GM18870 (cell line): ENCODE data around the gene FDXR.
A peak's percentile ranks its signal among the peaks of the same experiment; 100 is the strongest.
"Not testable (repeated sequence)": the region's sequence is repeated elsewhere in the genome, so short reads cannot be mapped to it uniquely, and the experiment has no call there.

Experiments used
- ATAC-seq: cut with Tn5 transposase; IDR thresholded peaks from one replicate; pipeline ENCODE4 v1.9.1; 2021; ENCODE audit warnings: moderate library complexity; ENCODE audit not compliant: unreplicated experiment

The FDXR gene

DNA sequence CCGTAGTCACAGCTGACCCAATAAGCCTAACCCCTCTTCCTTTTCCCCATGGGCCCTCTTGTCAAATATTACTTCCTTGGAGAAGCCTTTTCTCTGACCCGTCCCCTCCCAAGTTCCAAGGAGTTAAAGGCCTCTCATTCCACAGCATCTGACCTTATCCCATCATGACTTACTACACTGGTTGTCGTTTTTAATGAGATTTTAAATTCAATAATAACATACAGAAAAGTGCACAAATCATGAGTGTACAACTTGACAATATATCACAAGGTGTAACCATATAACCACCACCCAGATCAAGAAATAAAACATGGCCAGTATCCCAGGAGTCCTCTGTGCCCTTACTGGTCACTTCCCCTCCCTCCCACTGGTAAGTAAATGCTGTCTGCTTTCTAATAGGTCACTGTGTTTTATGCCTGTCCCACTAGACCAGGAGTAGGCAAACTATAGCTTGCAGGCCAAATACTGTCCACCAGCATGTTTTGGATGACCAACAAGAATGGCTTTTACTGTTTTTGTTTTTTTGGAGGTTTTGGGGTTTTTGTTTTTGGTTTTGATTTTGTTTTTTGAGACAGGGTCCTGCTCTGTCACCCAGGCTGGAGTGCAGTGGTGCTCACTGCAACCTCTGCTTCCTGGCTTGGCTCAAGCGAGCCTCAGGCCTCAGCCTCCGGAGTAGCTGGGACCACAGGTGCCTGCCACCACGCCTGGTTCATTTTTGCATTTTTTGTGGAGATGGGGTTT, 1.2 kb upstream of the FDXR start:
- ATAC-seq, result no peak

- peak; percentile 92 for ATAC-seq
Observed at GRCh38 chr17:74873037-74873873, 461 bp upstream of the FDXR start.

GRCh38 chr17:74871356-74872076, 1.3 kb downstream of the FDXR start:
- no peak for ATAC-seq

DNA sequence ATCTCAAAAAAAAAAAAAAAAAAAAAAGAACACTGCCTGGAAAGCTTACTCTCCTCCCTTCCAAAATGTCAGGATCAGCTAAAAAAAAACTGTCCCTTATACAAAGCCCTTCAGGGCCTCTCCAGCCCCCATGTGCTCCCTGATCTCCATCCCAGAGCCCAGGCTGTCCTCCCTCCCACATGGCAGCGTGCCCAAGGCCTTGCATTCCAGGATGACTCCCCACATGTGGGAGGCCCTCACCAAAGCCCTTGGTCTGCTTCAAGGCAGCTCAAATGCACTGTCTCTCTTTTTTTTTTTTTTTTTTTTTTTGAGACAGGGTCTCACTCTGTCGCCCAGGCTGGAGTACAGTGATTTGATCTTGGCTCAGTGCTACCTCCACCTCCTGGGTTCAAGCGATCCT, 2.3 kb downstream of the FDXR start:
- ATAC-seq, result no peak

GRCh38 chr17:74870028-74870427, 2.8 kb downstream of the FDXR start:
- not testable (repeated sequence) for ATAC-seq

DNA sequence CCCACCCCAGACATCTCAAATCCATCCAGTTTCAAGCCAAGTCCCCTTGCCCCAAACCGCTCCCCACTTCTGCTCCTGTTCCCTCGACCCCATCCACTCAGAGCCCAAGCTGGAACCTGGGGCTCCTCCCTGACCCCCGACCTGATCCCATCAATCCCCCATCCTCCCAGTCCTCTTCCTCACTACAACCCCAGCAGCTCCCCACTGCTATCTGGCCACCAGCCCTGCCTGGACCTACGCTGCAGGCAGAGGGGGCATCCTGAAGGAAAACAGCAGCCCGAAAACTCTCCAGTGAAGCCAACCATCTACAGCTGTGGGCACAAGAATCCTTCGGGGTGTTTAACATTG, 3.9 kb downstream of the FDXR start:
- ATAC-seq, result no peak

GRCh38 chr17:74868251-74868907, 4.4 kb downstream of the FDXR start:
- no peak for ATAC-seq

- ATAC-seq, result no peak
Observed at GRCh38 chr17:74866198-74866835, 6.5 kb downstream of the FDXR start.

- no peak for ATAC-seq
Observed at GRCh38 chr17:74865504-74866197, 7.1 kb downstream of the FDXR start.

DNA sequence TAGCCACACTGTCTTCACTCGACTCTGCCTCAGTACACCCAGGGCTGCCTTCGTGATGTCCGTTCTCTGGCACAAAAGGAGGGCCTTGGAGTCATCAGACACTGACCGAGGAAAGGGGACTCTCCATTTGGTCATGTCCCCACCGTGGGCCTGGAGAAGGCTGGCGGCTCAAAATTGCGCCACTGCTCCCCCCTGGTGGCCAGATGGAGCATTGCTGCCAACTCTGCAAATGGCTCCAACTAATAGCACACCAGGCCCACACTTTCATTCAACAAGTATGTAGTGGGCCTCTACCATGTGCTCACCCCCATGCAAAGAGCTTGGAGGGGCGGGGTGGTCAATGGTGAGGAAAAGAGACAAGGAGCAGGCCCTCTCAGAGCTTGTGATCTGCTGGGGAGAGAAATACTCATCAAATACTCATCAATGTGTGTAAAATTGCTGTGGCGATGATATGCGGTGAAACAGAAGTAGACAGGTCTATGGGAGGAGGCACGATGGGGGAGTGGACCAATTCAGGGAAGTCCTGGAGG, 7.9 kb downstream of the FDXR start:
- ATAC-seq, result no peak

GRCh38 chr17:74864297-74864865, 8.4 kb downstream of the FDXR start:
- ATAC-seq, result no peak

DNA sequence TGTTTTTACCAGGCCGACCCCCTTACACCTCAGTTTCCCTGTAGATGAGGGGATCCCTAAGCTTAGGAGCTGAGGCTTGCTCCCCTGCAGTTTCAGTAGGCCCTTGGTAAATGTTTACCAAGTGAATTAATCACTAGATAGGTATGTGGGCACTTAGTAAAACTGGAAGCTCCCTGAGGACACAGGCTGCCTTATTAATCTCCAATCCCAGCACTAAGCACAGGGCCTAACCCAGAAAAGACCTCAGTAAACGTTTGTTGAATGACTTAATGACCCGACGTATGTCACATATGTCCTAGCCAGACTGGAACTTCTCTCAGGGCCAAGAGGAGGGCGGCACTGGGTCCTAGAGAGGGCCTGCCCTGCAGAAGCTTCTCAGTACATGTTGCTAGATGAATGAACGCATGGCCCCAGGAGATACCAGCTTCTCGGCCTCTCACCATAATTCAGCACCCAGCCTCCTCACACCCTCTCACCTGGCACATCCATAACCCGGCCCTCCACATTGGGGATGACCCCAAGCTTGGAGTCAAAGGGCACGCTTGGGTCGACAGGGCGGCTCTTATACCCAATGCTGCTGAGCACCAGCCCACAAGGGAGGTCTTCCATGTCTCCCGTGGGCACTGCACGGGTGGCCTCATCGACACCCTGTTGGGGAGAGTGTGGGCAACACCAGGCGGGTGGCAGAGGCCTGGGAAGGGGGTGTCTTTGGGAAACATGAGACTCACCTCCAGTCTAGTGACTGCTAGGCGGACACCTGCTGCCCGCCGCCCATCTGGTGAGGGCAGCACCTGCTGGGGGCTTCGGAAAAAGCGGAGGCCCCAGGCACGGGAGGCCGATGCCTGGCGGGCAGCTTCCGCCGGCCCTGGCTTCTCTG, 9.1 kb downstream of the FDXR start:
- no peak for ATAC-seq

- ATAC-seq, result no peak
Observed at GRCh38 chr17:74862919-74863318, 9.9 kb downstream of the FDXR start.

DNA sequence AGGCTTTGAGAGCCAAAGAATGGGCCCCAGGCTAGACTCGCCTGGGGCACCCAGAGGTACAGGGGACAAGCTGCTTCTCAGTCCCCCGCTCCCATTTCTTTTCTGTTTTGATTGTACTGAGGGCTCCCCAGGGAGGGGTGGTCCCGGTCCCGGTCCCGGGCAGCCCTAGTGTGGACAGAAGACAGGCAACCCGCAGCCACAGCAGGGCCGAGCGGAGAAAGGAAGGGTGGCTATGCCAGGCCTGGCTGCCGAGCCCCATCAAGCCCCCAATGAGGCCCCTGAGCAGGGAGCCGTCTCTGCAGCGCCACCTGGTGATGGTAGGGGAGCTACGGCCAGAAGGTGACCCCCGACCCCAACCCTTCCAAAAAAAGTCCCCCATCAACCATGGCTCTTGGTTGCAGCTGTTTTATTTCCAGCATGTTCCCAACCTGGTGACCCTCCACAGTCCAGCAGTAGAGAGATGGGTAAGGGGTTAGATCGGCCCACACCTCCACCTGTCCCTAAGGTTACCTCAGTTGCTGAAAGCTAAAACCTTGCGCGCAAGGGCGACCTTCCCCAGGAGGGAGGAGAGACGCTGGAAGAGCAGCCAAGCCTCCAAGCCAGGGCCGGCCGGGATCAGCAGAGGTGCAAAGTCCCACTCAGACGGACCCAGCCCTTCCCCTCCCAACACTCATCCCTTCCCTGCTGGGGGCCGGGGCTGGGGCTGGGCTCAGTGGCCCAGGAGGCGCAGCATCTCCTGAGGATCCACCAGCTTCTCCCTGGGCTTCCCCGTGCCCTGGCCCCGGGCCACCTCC, 10.5 kb downstream of the FDXR start:
- no peak for ATAC-seq

- no peak for ATAC-seq
Observed at GRCh38 chr17:74861662-74862107, 11.1 kb downstream of the FDXR start.

DNA sequence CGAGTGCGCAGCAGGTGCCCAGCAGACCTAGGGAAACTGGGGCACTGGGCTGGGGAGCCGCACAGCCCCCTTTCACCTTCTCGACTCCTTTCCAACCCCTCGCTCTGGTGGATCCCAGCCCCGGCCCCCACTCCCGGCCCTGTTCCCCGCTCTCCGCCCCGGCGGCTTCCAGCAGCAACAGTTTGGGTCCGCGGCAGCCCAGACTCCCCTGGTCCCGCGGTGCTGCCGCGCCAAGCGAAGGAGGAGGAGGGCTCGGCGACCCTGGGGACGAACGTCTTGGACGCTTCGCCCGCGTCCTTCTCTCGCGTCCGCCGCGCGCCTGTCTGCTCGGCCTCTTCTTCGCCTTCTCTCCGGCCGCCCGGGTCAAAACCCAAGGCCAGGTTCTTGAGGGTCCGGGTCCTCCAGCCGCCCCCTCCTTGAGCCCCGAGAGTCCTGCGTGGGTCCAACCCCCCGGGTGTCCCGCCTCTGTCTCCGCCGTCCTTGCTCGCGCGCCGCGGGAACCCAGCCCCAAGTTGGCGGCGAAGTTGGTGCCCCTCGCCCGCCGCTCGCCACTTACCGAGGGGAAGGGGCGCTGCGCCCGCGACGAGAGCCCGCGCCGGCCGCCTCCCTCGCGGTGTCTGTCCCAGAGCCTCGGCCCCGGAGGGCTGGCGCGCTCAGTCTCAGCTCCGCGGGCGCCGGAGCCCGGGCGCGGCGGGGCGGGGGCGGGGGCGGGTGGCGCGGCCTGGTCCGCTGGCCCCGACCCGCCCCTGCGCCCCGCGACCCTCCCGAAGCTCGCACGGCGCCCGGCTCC, 11.7 kb downstream of the FDXR start:
- no peak for ATAC-seq
